HG03066 (cell line): ENCODE results near the gene SRCIN1.
"Not testable (repeated sequence)": the region's sequence is repeated elsewhere in the genome, so short reads cannot be mapped to it uniquely, and the experiment has no call there.

Experiments
- ATAC-seq: cut with Tn5 transposase; IDR thresholded peaks from one replicate; pipeline ENCODE4 v1.9.1; 2021; ENCODE audit warnings: low read depth; ENCODE audit not compliant: unreplicated experiment

SRCIN1 gene, protein sequence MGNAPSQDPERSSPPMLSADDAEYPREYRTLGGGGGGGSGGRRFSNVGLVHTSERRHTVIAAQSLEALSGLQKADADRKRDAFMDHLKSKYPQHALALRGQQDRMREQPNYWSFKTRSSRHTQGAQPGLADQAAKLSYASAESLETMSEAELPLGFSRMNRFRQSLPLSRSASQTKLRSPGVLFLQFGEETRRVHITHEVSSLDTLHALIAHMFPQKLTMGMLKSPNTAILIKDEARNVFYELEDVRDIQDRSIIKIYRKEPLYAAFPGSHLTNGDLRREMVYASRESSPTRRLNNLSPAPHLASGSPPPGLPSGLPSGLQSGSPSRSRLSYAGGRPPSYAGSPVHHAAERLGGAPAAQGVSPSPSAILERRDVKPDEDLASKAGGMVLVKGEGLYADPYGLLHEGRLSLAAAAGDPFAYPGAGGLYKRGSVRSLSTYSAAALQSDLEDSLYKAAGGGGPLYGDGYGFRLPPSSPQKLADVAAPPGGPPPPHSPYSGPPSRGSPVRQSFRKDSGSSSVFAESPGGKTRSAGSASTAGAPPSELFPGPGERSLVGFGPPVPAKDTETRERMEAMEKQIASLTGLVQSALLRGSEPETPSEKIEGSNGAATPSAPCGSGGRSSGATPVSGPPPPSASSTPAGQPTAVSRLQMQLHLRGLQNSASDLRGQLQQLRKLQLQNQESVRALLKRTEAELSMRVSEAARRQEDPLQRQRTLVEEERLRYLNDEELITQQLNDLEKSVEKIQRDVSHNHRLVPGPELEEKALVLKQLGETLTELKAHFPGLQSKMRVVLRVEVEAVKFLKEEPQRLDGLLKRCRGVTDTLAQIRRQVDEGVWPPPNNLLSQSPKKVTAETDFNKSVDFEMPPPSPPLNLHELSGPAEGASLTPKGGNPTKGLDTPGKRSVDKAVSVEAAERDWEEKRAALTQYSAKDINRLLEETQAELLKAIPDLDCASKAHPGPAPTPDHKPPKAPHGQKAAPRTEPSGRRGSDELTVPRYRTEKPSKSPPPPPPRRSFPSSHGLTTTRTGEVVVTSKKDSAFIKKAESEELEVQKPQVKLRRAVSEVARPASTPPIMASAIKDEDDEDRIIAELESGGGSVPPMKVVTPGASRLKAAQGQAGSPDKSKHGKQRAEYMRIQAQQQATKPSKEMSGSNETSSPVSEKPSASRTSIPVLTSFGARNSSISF

DNA sequence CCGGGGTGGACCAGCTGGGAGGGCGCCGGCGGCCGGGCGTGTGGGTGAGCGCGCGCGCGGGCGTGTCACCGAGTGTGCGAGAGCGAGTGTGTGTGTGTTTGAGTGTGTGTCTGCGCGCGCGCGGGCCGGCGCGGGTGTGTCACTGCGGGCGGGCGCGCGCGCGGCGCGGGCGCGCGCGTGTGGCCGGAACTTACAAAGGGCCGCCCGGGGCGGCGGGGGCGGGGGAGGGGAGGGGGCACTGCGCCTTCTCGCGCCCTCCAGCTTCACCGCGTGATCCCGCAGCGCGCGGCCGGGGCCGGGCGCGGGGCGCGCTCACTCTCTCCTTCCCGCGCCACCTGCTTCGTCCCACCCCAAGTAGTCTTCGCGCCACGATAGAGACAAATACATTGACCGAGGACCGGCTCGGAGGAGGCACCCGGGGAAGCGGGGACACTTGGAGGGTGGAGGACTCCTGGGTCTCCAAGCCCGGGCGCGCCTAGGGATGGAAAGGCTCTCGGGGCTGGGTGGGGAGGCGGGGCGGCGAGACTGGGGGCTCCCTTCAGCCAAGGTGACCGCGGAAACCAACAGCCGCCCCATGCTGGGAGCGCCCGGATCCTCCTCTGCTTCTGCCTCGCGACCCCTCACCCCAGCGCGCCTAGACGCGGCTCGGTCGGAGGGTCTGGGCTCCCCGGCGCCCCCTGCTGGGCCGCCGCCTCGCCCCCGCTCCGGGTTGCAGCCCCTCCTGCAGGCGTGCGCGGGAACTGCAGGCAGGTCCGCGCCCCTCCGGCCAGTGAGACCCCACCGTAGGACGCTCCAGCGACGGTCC, at the start of gene SRCIN1:
TSS of gene SRCIN1 (minus strand) at position 112 of the 805 bp plus-strand sequence. CDS start 247 bp downstream, outside the sequence.
- no peak for ATAC-seq

DNA sequence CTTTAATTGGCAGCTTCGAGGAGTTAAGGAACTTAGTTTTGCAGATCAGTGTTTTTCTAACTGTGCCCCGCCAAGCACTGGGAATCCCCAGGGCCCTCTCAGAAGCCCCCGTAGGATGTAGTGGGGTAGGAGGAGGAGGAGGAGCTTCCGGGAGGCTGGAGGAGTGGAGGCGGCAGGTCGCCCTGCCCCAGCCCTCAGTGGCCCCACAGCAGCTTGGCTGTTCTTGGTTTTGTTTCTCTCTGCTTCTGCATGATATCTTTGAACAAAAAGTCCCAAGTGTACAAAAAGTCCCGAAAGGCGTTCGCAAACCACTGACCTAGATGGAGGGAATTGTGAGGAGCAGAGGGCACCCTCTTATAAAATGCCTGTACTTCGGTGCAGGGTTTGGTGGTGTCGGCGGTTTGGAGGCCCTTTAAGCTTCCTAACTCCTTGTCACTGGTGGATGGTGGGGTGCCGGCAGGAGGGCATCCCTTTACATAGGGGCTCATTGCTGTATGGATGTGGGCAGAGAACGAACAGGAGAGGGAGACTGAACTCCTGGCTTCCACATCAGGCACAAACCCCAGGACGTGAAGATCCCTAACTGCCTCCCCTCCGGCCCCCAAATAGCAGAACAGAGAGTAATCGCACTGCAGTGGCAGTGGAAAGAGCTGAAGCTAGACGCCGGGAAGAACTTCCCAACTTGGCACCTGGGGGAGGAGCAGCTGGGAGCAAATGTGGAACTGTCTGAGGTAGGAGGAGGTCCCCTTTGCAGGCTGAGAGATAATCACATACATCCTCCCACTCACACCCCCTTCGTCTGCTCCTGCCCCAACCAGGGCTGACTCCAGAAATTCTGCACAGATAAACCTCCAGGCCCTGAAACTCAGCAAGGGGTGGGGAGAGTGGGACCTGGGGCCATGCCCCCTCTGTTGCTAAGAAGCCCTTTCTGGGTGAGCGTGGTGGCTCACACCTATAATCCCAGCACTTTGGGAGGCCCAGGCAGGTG, 49.0 kb upstream of the SRCIN1 start:
- ATAC-seq, result no peak

DNA sequence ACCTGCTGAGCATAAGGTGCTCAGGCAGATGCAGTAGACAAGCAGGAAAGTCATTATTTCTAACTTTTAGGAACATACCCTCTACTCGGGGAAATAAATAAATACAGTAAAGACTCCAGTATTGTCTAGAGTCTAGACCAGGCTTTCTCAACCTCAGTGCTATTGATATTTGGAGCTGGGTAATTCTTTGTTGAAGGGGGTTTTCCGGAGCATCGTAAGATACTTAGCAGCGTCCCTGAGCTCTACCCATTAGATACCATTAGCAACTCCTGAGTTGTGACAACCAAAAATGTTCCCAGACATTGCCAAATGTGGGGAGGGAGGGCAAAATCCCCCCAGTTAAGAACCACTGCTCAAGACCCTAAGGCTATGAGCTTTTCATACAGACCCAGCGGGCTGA, 47.9 kb upstream of the SRCIN1 start:
- no peak for ATAC-seq

DNA sequence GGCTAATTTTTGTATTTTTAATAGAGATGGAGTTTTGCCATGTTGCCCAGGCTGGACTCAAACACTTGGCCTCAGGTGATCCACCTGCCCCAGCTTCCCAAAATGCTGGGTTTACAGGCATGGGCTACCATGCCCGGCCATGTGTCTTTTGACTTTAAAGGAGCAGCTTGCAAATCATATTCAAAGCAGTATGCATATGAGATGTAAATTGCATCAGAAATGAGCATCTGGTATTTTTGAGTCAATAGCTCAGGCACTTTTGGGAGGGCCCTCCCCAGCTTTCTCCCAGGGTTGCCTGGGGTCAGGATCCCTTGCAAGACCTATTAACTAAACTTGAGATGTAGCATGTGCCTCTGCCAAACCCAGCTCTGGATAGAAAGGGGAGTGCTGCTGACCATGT, 47.5 kb upstream of the SRCIN1 start:
- no peak for ATAC-seq

DNA sequence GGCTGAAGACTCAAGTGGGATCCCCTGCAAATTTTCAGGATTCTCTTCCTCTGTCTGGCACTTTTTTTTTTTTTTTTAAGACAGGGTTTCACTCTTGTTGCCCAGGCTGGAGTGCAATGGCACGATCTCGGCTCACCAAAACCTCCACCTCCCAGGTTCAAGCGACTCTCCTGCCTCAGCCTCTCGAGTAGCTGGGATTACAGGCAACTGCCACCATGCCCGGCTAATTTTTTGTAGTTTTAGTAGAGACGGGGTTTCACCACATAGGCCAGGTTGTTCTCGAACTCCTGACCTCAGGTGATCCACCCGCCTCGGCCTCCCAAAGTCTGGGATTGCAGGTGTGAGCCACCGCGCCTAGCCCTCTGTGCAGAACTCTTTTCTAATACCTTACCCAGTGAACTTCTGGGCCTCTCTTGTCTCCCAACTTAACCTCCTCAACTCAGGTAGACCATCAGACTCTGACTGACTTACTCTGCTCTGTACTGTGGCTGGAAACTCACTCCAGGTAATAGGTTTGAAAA, 45.0 kb upstream of the SRCIN1 start:
- not testable (repeated sequence) for ATAC-seq

DNA sequence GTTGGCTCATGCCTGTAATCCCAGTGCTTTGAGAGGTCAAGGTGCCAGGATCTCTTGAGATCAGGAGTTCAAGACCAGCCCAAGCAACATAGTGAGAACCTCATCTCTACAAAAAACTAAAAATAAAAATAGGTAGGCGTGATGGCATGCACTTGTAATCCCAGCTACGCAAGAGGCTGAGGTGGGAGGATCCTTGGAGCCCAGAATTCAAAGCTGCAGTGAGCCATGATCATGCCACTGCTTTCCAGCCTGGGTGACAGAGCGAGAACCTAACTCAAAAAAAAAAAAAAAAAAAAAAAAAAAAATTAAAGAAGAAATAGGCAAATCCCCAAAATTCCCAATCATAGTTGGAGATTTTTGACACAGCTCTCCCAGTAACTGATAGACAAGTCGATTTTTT, 32.2 kb upstream of the SRCIN1 start:
- no peak for ATAC-seq

DNA sequence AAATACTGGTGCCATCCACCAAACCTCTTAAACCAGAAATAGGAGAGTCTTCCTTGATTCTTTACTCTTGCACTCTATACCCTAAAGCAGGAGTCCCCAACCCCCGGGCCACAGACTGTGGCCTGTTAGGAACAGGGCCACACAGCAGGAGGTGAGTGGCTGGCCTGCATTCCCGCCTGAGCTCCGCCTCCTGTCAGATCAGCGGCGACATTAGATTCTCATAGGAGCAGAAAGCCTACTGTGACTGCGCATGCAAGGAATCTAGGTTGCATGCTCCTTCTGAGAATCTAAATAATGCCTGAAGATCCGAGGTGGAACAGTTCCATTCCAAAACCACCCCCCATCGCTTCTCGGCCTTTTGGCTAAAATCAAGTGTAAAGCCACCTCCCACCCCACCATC, 30.3 kb upstream of the SRCIN1 start:
- ATAC-seq, result no peak

DNA sequence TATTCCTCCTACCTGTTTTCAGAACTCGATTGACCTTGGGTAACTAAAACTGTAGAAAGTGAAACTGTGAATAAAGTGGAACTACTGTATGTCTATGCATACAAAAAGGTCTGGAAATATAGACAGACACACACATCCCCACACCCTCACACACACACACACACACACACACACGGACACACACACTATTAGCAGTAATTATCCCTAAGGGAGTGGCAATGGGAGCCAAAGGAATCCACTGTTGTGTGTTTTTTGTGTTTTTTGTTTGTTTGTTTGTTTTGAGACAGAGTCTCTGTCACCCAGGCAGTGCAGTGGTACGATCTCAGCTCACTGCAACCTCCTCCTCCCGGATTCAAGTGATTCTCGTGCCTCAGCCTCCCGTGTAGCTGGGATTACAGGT, 26.6 kb upstream of the SRCIN1 start:
- ATAC-seq, result no peak

DNA sequence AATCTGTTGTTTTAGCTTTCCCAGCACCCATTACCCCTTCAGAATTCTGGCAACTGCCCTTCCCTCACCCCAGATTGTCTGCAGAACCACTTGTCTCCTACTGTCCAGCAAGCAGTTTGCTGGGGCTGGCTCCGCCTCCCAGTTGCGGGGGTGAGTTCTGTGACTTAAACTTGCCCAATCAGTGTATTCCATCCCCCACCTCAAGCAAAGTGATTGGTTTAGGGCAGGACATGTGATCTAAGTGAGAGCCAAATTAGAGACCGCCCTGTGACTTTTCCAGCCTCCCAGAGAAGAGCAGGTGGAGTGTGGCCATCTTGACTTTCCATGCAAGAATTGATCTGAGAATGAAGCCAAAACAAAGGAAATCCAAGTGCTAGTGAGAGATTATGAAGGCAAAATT, 22.7 kb upstream of the SRCIN1 start:
- ATAC-seq, result no peak

DNA sequence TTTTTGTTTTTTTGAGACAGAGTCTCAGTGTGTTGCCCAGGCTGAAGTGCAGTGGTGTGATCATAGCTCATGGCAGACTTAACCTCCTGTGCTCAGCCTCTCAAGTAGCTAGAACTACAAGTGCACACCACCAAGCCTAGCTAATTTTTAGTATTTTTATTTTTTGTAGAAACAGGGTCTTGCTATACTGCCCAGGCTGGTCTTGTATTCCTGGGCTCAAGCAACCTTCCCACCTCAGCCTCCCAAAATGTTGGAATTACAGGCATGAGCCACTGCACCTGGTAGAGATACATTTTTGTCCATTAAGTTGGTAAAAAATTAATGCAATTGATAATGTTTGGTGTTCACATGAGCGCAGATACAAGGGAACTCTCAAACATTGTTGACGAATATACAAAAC, 22.2 kb upstream of the SRCIN1 start:
- ATAC-seq, result no peak

DNA sequence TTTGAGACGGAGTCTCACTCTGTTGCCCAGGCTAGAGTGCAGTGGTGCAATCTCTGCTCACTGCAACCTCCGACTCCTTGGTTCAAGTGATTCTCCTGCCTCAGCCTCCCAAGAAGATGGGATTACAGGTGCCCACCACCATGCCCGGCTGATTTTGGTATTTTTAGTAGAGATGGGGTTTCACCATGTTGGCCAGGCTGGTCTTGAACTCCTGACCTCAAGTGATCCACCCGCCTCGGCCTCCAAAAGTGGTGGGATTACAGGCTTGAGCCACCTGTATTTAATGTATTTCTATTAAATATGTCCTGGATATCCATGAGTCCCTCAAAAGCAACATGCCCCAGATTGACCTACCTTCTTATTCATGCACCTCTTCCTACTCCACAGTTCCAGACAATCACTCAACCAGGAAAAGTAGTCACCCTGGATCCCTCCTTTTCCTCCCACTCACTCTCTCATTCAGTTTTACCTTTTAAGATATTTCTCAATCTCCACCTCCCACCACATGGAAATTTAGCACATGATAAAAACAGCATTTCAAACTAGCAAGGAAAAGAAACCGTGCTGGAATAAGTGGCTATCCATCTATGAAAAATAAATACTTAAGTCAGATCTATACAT, 21.0 kb upstream of the SRCIN1 start:
- ATAC-seq, result not testable (repeated sequence)

DNA sequence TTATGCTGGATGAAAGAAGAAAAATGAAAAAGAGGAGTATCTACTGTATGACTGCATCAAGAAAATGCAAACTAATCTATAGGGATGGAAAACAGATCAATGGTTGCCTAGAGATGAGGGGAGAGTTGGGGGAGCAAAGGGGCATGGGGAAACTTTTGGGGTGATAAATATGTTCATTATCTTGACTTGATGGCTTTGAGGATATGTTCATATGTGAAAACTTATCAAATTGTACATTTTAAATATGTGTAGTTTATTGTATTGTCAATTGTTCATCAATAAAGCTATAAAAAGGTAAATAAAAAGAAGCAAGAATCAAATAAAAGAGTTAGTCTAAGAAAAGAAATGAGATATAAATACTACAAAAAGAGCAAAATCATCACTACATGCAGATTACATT, 19.7 kb upstream of the SRCIN1 start:
- no peak for ATAC-seq

DNA sequence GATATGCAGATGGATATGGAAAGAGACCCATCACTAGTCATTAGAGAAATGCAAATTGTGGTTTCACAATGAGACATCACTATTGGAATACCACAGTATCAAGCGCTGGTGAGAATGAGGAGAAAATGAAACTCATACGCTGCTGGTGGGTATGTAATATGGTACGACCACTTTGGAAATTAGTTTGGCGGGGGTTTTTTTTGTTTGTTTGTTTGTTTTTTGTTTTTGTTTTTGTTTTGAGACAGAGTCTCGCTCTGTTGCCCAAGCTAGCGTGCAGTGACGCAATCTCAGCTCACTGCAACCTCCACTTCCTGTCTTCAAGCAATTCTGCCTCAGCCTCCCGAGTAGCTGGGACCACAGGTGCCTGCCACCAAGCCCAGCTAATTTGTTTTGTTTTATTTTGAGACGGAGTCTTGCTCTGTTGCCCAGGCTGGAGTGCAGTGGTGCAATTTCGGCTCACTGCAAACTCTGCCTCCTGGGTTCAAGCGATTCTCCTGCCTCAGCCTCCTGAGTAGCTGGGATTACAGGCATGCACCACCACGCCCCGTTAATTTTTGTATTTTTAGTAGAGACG, 19.1 kb upstream of the SRCIN1 start:
- peak; percentile 75 for ATAC-seq

DNA sequence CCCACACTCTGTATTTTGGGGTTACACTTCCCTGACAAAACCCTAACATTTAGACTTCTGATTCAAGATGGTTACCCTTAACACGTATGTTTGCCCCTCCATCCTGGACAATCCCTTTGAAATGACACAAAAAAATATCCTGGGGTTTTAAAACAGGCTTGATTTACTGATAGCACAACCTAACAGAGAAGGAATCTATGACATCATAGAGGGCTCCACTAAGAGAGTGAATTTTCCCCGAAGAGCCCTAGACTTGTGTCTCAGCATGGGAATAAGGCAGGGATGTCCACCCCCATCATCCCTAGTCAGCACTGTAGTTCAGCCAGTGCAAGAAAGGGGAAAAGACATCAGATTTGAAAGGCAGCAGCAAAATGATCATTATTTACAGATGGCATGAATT, 15.8 kb upstream of the SRCIN1 start:
- no peak for ATAC-seq

DNA sequence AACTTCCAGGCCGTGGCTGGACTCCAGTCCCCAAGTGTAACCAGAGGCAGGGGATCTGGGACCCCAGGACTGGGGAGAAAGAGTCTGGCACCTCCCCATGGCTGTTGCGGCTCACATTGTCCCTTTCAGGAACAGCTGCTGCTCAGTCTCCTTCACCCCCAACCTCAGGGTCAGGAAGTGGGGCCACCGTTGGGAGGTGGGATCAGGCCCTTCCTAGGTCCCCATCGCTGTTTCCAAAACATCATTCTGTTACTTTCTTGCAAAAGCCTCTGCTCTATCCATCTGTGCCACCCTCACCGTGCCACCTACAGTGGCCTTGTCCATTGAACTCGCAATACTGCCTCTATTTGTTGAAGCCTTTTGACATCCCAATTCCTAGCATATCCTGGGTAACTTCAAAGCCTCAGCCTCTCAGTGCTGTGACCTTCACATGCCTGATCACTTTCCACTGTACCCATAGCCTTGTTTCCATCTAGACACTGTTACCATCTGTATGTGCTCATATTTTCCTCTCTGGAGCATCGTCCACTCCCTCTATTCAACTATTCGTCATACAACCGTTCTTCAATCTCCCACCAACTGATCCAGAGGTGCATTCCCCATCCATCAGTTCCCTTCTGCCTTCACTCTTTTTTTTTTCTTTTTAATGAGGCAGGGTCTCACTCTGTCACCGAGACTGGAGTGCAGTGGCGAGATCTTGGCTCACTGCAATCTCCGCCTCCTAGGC, 15.0 kb upstream of the SRCIN1 start:
- no peak for ATAC-seq

DNA sequence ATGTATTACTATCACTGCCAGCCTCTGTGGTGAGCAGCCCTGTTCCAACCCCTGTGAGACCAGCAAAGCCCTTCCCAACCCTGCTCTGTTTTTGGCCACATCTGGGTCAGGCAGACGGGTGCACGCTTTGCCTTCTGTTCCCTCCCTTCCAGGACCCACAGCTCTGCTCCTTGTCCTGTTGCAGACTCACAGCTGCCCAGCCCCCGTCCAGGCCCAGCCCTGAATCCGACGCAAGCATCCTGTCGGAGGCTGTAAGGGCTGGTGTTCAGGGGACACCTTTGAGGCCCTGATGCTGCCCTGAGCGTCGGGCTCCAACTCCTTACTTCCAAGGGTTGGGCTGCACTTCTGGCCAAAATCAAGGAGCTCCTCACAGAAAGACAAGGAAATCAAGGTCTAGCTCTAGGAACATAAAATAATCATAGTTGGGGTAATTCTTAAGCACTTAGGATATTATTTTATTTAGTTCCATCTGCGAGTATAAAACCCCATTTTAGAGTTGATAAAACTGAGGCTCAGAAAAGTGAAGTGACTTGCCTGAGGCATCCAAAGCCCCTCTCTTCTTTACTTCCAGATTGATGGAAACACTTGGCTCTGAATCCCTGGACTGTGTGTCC, 14.3 kb upstream of the SRCIN1 start:
- ATAC-seq, result no peak

DNA sequence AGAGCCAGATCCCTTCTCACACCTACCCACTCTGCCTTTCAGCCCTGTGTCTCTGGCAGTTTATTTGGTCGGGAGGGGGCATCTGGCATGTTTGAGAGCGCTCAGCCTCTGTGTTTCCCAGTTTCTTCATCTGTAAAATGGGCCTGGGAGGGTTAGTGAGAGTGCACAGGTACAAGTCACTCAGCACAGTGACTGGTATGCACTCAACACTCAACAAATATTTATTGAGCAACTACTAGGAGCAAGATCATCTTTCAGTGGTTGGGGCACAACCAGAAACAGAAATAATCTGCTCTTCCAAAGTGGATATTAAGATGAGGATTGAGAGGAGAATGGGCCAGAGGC, 13.7 kb upstream of the SRCIN1 start:
- no peak for ATAC-seq
